Ammon's horn (tissue), 1 donor: ENCODE results near the gene SPNS3.

ENCODE experiments used
- DNase-seq: peaks from one replicate; pipeline ENCODE4 v3.0.0-alpha.2; 2016; ENCODE audit warnings: low spot score

The SPNS3 gene

GRCh38 chr17:4508207-4508606, 74.5 kb downstream of the SPNS3 start:
- no peak for DNase-seq

- no peak for DNase-seq
Measured at GRCh38 chr17:4509401-4509800, 75.7 kb downstream of the SPNS3 start.

- DNase-seq, result no peak
Measured at GRCh38 chr17:4509923-4510617, 76.3 kb downstream of the SPNS3 start.

GRCh38 chr17:4510618-4510941, 76.8 kb downstream of the SPNS3 start:
- DNase-seq, result peak; percentile 43

GRCh38 chr17:4511199-4511932, 77.6 kb downstream of the SPNS3 start:
- DNase-seq, result peak; percentile 56

- DNase-seq, result no peak
Measured at GRCh38 chr17:4512156-4513112, 78.7 kb downstream of the SPNS3 start.

GRCh38 chr17:4513113-4514032, 79.6 kb downstream of the SPNS3 start:
- no peak for DNase-seq

GRCh38 chr17:4514206-4514605, 80.5 kb downstream of the SPNS3 start:
- no peak for DNase-seq

GRCh38 chr17:4514779-4515178, 81.0 kb downstream of the SPNS3 start:
- no peak for DNase-seq

GRCh38 chr17:4515501-4515900, 81.8 kb downstream of the SPNS3 start:
- DNase-seq, result no peak

GRCh38 chr17:4516735-4517134, 83.0 kb downstream of the SPNS3 start:
- DNase-seq, result no peak

- DNase-seq, result no peak
Measured at GRCh38 chr17:4518901-4519300, 85.2 kb downstream of the SPNS3 start.

GRCh38 chr17:4519361-4519788, 85.6 kb downstream of the SPNS3 start:
- DNase-seq, result peak; percentile 62

GRCh38 chr17:4520060-4520893, 86.5 kb downstream of the SPNS3 start:
- DNase-seq, result no peak

GRCh38 chr17:4520894-4521600, 87.3 kb downstream of the SPNS3 start:
- no peak for DNase-seq

GRCh38 chr17:4522661-4523060, 88.9 kb downstream of the SPNS3 start:
- no peak for DNase-seq

- DNase-seq, result no peak
Measured at GRCh38 chr17:4523946-4524345, 90.2 kb downstream of the SPNS3 start.

GRCh38 chr17:4525691-4526397, 92.1 kb downstream of the SPNS3 start:
- no peak for DNase-seq

- DNase-seq, result no peak
Measured at GRCh38 chr17:4527134-4527533, 93.4 kb downstream of the SPNS3 start.
